GM18508 (cell line): ENCODE measurements around the gene THBS4.
"Not testable (repeated sequence)": the region's sequence is repeated elsewhere in the genome, so short reads cannot be mapped to it uniquely, and the experiment has no call there.

ENCODE experiments used
- ATAC-seq: cut with Tn5 transposase; IDR thresholded peaks from one replicate; pipeline ENCODE4 v1.9.1; 2021; ENCODE audit warnings: moderate number of reproducible peaks; ENCODE audit not compliant: insufficient read depth, unreplicated experiment

THBS4 gene

DNA sequence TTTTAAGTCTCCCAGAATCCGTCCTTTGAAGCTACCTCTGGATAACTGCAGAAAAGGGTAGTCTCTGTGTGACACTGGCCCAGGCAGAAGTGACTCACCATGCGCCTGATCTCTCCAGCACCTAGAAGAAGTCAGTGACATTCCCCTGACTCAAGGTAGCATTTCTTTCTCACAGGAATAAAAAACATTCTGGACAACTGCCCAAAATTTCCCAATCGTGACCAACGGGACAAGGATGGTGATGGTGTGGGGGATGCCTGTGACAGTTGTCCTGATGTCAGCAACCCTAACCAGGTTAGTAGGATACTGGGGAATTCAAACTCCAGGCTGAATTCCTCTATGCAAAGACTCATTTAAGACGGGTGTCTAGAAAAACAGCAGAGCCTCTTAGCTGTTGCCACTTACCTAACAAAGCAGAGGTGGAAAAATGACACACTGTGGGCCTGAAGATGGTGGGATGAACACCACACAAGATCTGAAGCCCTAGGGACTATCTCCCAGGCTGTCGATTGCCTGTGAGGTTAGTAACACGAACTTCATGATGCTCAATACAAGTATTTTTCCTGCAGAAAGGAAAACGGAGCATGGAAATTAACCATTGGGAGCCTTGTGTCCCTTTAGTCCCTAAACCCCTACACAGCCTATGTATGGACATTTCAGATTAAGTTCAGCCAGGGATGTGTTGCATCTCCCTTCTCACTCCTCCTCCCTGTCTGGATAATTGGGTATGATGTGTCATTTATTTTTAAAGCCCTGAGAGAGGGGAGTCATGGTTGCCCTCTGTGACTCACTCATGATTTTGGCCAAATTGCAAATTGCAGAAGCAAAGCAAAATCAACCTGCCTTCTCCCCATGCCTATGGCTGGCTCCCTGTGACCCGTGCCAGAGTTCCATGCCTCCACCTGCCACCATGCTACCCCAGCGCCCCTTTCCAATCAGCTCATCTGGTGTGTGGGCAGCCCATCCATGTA is 37.2 kb downstream of the THBS4 start:
- ATAC-seq: no peak

- ATAC-seq: no peak
Observed at GRCh38 chr5:80076131-80077050, 41.2 kb downstream of the THBS4 start.

DNA sequence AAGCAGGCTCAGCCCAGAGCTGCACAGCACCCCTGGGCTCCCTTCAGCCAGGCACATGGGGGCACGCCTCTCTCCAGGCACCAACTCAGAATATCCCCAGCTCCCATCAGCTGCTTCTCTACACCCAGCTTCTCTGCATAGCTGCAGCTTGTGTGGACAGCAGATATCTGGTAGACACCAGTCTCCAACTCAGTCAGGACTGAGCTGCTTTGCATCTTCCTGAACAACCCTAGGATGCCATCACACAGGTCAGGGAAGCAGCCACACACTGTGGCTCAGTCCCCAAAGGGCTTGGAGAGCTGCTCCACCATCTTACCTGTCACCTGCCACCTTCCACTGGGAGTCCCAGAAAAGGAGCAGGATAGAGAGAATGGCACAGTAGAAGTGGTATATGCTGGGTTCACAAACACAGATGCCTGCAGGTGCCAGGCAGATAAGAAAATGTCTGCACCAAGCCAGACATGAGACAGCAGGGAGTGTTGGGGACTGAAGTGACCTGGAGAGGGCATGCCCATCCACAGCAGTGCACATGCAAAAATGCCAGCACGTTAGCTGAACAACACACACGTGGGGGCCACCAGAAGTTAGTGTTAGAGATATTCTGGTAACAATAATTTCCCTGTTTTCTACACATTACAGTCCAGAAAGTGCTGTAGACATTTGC is 42.0 kb downstream of the THBS4 start:
- no peak for ATAC-seq

- no peak for ATAC-seq
Observed at GRCh38 chr5:80078921-80079320, 43.8 kb downstream of the THBS4 start.

DNA sequence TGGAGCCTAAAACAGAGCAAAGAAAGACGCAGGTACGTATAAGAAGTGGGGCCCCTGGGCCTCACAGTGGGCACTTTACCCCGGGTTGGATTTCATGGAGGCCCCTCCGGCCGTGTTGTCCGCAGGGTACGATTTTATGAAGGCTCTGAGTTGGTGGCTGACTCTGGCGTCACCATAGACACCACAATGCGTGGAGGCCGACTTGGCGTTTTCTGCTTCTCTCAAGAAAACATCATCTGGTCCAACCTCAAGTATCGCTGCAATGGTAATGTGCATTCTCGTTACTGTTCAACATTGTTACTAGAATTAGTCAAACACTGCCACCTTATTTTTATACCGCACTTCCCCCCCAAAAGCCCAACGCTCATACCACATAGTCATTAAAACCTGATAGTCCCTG is 47.1 kb downstream of the THBS4 start:
- ATAC-seq: no peak

DNA sequence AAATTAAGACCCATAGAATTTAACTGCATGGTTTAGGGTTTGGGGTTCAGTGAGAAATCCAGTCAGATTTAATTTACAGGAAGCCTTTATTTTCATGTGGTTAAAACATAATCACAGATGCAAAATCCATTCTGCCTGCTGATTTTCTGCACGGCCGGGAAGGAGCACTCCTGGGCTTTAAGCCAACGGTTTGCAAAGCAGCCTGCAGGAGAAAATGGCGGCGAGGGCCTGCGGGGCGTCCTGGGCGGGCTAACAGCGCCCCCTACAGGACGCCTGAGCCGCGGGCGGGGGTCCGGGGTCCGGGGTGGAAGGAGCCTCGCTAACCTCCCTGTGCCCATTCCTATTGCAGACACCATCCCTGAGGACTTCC is 47.6 kb downstream of the THBS4 start:
- no peak for ATAC-seq

GRCh38 chr5:80083101-80083890 is 48.1 kb downstream of the THBS4 start:
- ATAC-seq: no peak

DNA sequence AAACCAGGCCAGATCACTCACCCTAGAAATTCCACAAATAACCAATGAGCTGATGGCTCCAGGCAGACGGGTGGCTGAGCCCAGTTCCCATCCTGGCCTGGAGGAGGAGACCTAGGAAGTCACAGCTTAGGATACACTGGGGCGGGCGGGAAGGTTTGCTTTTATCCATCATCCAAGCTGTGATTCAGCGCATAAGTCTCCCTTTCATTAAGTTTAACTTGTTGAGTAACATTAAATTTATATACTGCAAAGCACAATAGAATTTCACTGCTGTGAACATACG is 55.7 kb downstream of the THBS4 start:
- ATAC-seq: no peak

- ATAC-seq: not testable (repeated sequence)
Observed at GRCh38 chr5:80091792-80092192, 56.6 kb downstream of the THBS4 start.

GRCh38 chr5:80092486-80093107 is 57.4 kb downstream of the THBS4 start:
- no peak for ATAC-seq

- no peak for ATAC-seq
Observed at GRCh38 chr5:80093796-80094195, 58.6 kb downstream of the THBS4 start.

- no peak for ATAC-seq
Observed at GRCh38 chr5:80094236-80094738, 59.1 kb downstream of the THBS4 start.

DNA sequence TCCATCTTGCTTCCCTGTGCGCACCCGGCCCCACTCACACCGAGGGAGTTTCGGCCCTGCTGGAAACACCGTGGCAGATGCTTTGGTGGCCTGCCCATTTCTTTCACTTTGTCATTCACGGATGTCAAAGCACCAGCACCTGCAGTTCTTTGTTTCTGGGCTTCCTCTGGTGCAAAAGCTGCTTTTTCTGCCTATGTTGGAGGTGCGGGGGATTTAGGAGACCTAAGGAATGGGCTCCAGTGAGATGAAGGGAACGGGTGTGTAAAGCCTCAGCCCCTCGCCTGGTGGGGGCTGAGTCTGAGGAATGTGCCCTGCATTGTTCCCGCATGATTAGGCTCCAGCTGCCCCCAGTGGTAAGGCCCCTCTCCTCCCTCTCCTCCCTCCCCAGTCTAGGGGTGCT is 62.3 kb downstream of the THBS4 start:
- ATAC-seq: no peak

DNA sequence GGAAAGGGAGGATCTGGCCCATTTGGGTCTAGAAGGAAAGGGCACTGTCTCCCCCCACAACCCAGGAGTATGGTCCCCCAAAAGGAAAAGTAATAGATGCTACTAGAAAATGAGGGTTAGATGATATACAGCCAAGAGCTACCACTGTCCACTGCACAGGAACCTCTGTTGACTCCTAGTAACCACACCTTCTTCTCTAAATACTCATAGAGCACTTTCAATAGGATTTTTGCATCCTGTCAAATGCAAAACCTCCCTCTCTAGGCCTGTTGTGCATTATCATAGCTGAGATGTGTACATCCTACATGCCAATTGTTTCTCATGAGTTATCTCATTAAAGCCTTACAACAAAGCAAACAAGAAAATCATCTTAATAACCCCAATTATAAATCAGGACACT is 66.8 kb downstream of the THBS4 start:
- ATAC-seq: no peak

GRCh38 chr5:80103371-80103770 is 68.2 kb downstream of the THBS4 start:
- no peak for ATAC-seq

- ATAC-seq: no peak
Observed at GRCh38 chr5:80105698-80106439, 70.7 kb downstream of the THBS4 start.

GRCh38 chr5:80106916-80107315 is 71.8 kb downstream of the THBS4 start:
- no peak for ATAC-seq

GRCh38 chr5:80109646-80110478 is 74.7 kb downstream of the THBS4 start:
- ATAC-seq: no peak
